ENCODE results near the gene FBXW8. TPM values are rescaled to one million over a fixed set of nuclear protein-coding genes. Genes with fewer than 3 reads are reported as not detected.

FBXW8 gene
- total RNA-seq, 1 donor from 2014 or later = 3.3 TPM

- TF ChIP-seq CTCF (IDR thresholded peaks at IDR 0.05) = no peak
- intact Hi-C loops (cut with DNase I) = no loop called here
- peaks cover 29 to 57% of the 10 kb centered on the region in 2 donors for H3K36me3 ChIP-seq
Measured at GRCh38 chr12:117011988-117012805, 101.4 kb downstream of the FBXW8 start.

GRCh38 chr12:117013726-117014125 lies 103.0 kb downstream of the FBXW8 start:
- Histone ChIP-seq H3K9me3 (peaks cover 0 to 24% of the 10 kb centered on the region in 2 donors), H3K27ac (no peak overlapping the region), H3K36me3 (peaks cover 29 to 61% of the 10 kb centered on the region in 2 donors), H3K4me1 (no peaks in the 10 kb centered on the region), H3K4me3 (no peak overlapping the region), H3K27me3 (no peaks in the 10 kb centered on the region)
- DNase-seq (ENCODE audit: low spot score in 2 of 2) = no peak
- no peak for TF ChIP-seq CTCF (IDR thresholded peaks at IDR 0.05)
- intact Hi-C loops (cut with DNase I) = no loop called here

More at GRCh38 chr12:117011988-117012805, 101.4 kb downstream of the FBXW8 start:
- no peak overlapping the region for H3K27ac ChIP-seq
- DNase-seq (ENCODE audit: low spot score in 2 of 2) = no peak
- no peaks in the 10 kb centered on the region for H3K27me3 ChIP-seq
- H3K4me1 ChIP-seq = no peaks in the 10 kb centered on the region
- H3K4me3 ChIP-seq = no peak overlapping the region
- H3K9me3 ChIP-seq = peaks cover 0 to 24% of the 10 kb centered on the region in 2 donors

DNA sequence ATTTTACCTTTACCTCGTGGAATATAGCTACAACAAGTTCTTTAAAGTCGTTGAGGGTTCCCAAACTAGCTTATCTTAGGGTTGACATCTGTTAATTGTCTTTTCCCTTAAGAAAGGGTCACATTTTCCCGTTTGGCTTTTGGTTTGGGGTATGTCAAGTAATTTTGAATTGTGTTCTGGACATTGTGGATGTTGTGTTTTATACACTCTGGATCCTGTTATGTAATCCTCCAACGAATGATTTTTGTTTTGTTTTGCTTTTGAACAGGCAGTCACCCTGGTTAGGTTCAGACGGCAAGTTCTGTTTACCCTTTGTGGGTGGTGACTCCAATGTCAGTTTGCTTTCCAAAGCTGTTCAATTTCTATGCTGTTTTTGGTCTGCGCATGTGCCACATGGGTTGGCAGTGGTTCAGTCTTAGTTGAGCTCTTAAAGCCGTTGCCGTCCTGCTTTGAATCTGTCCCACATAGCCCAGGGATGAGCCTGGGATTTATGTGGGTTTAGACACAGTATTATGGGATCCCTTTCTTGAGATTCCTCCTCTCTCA lies 103.7 kb downstream of the FBXW8 start:
- Histone ChIP-seq H3K4me1 (no peaks in the 10 kb centered on the region), H3K27me3 (no peaks in the 10 kb centered on the region), H3K27ac (no peak overlapping the region), H3K9me3 (peaks cover 0 to 24% of the 10 kb centered on the region in 2 donors), H3K4me3 (no peak overlapping the region), H3K36me3 (peaks cover 29 to 62% of the 10 kb centered on the region in 2 donors)
- intact Hi-C loops (cut with DNase I) = no loop called here
- DNase-seq (ENCODE audit: low spot score in 2 of 2) = no peak
- TF ChIP-seq CTCF (IDR thresholded peaks at IDR 0.05) = no peak

GRCh38 chr12:117015811-117016210 lies 105.1 kb downstream of the FBXW8 start:
- Histone ChIP-seq H3K27me3 (no peaks in the 10 kb centered on the region), H3K9me3 (peaks cover 0 to 24% of the 10 kb centered on the region in 2 donors), H3K4me3 (no peak overlapping the region), H3K36me3 (peaks cover 29 to 57% of the 10 kb centered on the region in 2 donors), H3K27ac (no peak overlapping the region), H3K4me1 (no peaks in the 10 kb centered on the region)
- intact Hi-C loops (cut with DNase I) = no loop called here
- no peak for TF ChIP-seq CTCF (IDR thresholded peaks at IDR 0.05)
- DNase-seq (ENCODE audit: low spot score in 2 of 2) = no peak

- H3K27me3 ChIP-seq = no peaks in the 10 kb centered on the region
- intact Hi-C loops (cut with DNase I) = no loop called here
- no peak overlapping the region for H3K4me3 ChIP-seq
- H3K9me3 ChIP-seq = peaks cover 0 to 24% of the 10 kb centered on the region in 2 donors
- no peak for TF ChIP-seq CTCF (IDR thresholded peaks at IDR 0.05)
- H3K36me3 ChIP-seq = peaks cover 24 to 43% of the 10 kb centered on the region in 2 donors
- H3K27ac ChIP-seq = no peak overlapping the region
- peak in 1 of 2 donors; percentile 15 for DNase-seq (ENCODE audit: low spot score in 2 of 2)
- H3K4me1 ChIP-seq = no peaks in the 10 kb centered on the region
Measured at GRCh38 chr12:117017807-117018206, 107.1 kb downstream of the FBXW8 start.

All from ascending aorta (tissue), 2 donors.